CD4-positive, alpha-beta T cell treated with Interleukin-17A for 4 hours (primary cell): Measurements from ENCODE around the gene GPR146.
"Not testable (repeated sequence)": the region's sequence is repeated elsewhere in the genome, so short reads cannot be mapped to it uniquely, and the experiment has no call there.

Source experiments
- DNase-seq: peaks from one replicate; pipeline ENCODE4 v3.0.0-alpha.2; 2020; ENCODE audit warnings: mixed read lengths

The GPR146 gene

DNA sequence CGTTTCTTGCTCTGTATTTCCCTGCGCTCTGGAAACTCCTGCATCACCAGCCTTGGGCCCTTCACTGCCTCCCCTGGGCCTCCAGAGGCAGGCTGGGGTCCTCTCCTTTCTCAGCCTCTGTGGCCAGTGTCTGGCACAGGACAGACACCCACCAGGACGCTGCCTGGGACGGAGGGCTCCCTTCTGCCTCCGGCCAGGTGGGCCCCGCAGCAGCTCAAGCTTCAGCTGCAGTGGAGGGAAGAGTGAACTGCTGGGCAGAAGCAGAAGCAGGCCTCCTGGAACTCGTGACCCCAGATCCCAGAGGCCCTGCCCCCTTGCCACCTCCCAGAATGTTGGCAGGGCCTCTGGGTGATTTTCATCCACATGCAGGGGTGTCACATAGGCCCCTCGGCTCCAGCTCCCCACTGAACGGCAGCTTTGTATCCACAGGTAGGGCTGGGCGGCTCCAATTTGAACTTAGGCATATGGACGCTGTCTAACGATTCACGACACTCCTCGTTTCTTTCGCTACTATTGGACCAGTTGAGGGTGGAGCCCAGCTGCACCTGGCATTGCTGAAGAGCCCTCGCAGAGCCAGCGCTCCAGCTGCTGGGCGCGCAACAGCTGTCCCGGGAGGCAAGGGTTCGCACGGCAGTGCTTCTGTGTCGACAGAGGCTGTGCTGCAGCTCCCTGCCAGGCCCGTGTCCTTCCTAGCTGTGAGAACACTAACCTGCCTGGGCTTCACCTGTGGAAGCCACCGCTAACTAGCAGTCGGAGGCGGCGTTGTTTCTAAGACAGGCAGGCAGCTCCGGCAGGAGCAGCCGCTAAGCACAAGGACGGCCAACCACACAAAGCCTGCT lies 18.4 kb upstream of the GPR146 start:
- DNase-seq = no peak

GRCh38 chr7:1026721-1027161 lies 17.6 kb upstream of the GPR146 start:
- no peak for DNase-seq

GRCh38 chr7:1027242-1028043 lies 16.9 kb upstream of the GPR146 start:
- no peak for DNase-seq

DNA sequence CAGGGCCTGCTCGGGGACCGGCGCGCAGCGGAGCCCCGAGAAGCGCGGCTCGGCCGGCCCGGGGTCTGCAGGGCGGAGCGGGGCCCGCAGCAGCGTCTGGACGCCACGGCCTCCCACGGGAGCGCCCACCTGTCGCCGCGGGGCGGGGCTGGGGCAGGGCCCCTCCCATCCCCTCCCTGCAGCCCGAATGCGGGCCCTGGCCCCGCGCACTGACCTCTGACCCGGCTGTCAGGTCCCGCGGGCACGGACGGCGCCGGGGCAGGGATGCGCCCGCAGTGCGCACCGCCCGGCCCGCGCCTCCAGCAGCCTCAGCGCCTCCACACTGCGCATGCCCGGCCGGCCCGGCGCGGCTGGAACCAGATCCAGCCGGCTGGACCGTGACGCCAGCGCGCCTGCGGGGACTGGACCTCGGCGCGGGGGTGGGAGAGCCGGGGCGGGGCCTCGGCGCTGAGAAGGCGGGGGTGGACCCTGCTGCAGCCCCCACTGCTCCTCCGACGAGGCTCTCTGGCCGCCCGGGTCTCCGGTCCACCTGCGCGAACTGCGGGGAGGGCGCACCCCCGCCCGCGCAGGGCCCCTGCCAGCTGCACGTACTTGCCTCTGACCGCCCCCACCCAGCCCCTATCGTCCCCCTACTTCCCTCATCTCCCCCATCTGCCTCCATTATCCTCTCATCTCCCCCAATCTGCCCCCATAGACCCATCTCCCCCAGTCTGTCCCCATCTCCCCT lies 16.1 kb upstream of the GPR146 start:
- DNase-seq = peak; percentile 82

DNA sequence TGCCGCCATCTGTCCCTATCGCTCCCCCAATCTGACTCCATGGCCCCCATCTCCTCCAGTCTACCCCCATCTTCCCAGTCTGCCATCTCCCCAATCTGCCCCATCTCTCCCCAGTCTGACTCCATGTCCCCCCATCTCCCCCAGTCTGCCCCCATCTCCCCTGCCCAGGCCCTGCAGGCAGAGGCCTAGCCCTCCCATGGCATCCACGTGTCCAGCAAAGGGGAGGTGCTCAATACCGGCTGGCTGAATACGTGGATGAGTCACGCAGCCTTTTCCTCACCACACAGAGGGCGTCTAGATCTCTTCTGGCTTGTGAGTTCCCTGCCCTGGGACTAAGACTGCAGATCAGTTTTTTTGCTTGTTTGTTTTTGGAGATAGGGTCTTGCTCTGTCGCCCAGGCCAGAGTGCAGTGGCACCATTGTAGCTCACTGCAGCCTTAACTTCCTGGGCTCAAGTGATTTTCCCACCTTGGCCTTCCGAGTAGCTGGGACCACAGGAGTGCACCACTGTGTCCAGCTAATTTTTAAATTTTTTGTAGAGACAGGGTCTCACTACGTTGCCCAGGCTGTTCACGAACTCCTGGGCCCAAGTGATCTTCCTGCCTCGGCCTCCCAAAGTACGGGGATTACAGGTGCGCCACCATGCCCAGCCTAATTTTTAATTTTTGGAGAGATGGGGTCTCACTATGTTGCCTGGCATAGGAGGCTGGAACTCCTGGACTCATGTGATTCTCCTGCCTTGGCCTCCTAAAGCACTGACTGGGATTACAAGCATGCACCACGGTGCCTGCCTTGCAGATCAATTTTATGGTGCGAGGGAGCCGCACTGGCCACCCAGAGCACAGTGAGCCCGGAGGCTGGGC lies 15.3 kb upstream of the GPR146 start:
- DNase-seq = peak; percentile 77

GRCh38 chr7:1029637-1030443 lies 14.5 kb upstream of the GPR146 start:
- no peak for DNase-seq

GRCh38 chr7:1030444-1031070 lies 13.8 kb upstream of the GPR146 start:
- no peak for DNase-seq

- no peak for DNase-seq
Measured at GRCh38 chr7:1031716-1032455, 12.5 kb upstream of the GPR146 start.

- no peak for DNase-seq
Measured at GRCh38 chr7:1032536-1033181, 11.7 kb upstream of the GPR146 start.

DNA sequence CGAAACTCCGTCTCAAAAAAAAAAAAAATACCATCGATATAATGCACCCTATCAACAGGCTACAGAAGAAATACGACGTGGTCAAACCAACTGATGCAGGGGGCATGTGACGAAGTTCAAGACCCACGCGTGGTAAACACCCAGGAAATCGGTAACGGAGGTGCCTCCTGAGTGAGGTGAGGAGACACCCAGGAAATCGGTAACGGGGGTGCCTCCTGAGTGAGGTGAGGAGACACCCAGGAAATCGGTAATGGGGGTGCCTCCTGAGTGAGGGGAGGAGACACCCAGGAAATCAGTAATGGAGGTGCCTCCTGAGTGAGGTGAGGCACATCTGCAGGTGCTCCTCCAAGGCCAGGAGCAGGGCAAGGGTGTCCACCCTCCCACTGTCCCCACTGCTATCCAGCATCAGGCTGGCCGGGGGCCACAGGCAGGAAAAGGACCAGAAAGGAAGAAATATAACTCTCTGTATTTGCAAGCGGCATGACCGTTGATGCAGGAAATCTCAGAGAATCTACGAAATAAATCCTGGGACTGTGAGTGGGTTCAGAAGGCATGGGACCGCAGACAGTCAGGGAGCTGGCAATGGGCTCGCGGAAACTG lies 10.7 kb upstream of the GPR146 start:
- peak; percentile 61 for DNase-seq

DNA sequence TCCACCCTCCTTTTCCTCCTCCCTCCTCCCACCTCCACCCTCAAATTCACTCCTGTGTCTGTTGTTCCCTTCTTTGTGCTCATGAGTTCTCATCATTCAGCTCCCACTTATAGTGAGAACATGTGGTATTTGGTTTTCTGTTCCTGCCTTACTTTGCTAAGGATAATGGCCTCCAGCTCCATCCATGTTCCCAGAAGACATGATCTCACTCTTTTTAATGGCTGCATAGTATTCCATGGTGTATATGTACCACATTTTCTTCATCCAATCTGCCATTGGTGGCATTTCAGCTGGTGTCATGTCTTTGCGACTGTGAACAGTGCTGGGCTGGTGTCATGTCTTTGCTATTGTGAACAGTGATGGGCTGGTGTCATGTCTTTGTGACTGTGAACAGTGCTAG lies 9.6 kb upstream of the GPR146 start:
- not testable (repeated sequence) for DNase-seq

- not testable (repeated sequence) for DNase-seq
Measured at GRCh38 chr7:1036164-1036928, 8.0 kb upstream of the GPR146 start.

DNA sequence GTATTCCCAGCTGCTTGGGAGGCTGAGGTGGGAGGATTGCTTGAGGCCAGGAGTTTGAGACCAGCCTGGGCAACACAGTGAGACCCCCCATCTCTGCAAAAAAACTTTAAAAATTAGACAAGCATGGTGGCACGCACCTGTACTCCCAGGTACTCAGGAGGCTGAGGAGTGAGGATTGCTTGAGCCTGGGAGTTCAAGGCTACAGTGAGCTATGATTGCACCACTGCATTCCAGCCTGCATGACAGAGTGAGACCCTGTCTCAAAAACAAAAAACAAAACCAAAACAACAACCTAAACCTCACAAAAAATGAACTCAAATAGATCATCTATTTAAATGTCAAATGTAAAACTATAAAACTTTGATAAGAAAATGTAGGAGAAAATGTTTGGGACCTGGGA lies 4.1 kb upstream of the GPR146 start:
- not testable (repeated sequence) for DNase-seq

DNA sequence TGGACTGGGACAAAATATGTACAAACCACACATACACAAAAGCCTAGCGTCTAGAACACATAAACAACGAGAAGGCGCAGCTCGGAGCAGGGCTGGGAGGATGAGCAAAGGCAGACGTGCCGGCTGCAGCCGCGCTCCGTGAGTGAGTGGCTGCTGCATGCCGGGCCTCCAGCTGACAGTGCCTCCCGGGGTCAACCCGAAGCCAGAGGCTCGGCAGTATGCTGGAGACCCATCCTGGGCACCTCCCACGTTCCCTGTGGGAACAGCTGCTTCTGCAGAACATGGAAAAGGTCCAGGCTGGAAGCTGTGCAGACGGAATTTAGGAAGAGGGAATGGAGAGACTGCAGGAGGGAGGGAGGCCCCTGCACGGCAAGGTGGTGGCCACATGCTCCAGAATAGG lies 3.6 kb upstream of the GPR146 start:
- no peak for DNase-seq

DNA sequence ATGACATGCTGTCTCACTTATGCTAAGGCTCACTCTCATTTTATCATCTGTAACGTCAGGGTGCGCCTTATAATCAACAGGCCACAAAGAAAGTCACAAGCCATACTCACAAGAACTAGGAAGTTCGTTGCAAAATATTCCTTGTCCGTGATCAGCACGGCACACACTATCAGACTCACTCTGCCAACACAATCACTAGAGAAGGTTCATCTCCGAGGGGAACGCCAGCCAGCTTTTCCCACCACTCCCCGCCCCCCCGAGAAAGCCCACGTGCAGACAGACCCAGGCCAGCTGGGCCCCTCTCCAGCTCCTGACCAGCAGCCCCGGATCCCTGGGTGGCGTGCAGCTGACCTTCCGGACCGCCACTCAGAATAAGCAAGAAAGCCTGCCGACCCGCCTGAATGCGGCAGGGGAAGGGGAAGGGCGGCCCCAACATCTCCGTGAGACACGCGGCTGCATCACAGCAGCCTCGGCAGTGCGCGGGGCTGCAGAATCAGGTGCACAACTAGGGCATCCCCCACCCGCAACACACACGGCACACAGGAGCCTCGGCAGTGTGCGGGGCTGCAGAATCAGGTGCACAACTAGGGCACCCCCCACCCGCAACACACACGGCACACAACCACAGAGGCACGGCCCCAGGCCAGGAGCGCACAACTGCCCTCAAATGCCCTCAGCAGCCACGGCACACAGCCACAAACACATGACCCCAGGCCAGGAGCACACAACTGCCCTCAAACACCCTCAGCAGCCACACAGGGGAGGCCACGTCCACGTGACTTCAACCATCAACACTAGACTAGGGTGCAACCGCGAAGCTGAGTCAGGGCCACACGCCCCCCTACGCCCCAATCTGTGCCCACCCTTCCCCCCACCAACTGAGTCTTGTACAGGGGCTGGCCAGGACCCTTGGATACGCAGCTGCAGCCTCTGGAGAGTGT lies 2.5 kb upstream of the GPR146 start:
- DNase-seq = no peak

GRCh38 chr7:1042492-1042833 lies 1.9 kb upstream of the GPR146 start:
- DNase-seq = no peak

DNA sequence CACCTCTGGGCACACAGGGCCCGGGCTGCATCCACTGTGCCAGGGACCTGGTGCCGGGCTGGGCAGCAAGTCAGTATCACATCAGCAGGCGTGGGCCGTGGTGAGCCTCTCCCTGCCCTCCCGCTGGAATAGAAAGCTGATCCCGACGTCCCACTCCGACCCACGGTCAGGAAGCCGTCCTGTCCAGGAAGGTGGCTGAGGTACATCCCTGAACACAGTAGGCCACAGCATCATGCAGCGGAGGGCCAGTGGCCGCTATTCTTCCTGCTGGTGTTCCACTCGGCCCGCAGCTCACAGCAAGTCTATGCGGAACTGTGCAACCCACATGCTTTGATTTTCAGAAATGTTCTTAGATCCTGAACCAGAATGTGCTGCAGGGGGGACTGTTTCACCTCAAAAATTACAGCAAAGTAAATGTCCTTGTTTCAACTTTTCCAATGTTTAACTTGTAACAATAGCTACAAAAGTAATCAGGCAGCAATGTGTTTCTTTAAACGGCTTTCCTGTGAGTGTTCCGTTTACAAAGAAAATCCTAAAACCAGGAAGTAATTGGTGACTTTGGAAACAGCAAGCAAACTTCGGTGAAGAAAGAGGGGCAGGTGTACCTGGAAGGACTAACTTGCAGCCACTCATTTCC lies 676 bp upstream of the GPR146 start:
- DNase-seq = no peak
